Measurements from ENCODE around the gene OR10AD1.

The OR10AD1 gene

GRCh38 chr12:48197971-48198671 is 5.0 kb downstream of the OR10AD1 start:
- TF ChIP-seq, protein P1, sequence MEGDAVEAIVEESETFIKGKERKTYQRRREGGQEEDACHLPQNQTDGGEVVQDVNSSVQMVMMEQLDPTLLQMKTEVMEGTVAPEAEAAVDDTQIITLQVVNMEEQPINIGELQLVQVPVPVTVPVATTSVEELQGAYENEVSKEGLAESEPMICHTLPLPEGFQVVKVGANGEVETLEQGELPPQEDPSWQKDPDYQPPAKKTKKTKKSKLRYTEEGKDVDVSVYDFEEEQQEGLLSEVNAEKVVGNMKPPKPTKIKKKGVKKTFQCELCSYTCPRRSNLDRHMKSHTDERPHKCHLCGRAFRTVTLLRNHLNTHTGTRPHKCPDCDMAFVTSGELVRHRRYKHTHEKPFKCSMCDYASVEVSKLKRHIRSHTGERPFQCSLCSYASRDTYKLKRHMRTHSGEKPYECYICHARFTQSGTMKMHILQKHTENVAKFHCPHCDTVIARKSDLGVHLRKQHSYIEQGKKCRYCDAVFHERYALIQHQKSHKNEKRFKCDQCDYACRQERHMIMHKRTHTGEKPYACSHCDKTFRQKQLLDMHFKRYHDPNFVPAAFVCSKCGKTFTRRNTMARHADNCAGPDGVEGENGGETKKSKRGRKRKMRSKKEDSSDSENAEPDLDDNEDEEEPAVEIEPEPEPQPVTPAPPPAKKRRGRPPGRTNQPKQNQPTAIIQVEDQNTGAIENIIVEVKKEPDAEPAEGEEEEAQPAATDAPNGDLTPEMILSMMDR (IDR thresholded peaks at IDR 0.05; ENCODE audit: low read depth, low read length, poor library complexity, severe bottlenecking) = no peak
- no peaks in the 10 kb centered on the region for H3F3A ChIP-seq (ENCODE audit: control insufficient read depth, insufficient read depth)
- peak overlapping the region; percentile 65 for H3K27ac ChIP-seq (ENCODE audit: low read depth, low read length)
- no peaks in the 10 kb centered on the region for H4K20me1 ChIP-seq (ENCODE audit: control insufficient read depth, insufficient read depth, low read depth, low read length)
- H3K4me2 ChIP-seq (ENCODE audit: low read length) = peak overlapping the region; percentile 94
- H3K9me3 ChIP-seq (ENCODE audit: control insufficient read depth, insufficient read depth, low read length) = no peaks in the 10 kb centered on the region
- H3K4me3 ChIP-seq (ENCODE audit: low read length) = peak overlapping the region; percentile 92
- peaks cover 11% of the 10 kb centered on the region; the same call in 1 of the 2 replicates for H3K27me3 ChIP-seq (ENCODE audit: control insufficient read depth, low read length)
- no peaks in the 10 kb centered on the region for H3K36me3 ChIP-seq (ENCODE audit: control insufficient read depth, low read length)
- H3K4me1 ChIP-seq (ENCODE audit: control insufficient read depth, low read length) = peaks cover 23% of the 10 kb centered on the region
- H3K9me2 ChIP-seq (replicated peaks; ENCODE audit: control insufficient read depth, low read length) = no peaks in the 10 kb centered on the region
- peaks cover 6% of the 10 kb centered on the region for H3K79me2 ChIP-seq (ENCODE audit: control insufficient read depth, low read length)

- H3K27ac ChIP-seq (ENCODE audit: low read depth, low read length) = peak overlapping the region; percentile 65
- H3F3A ChIP-seq (ENCODE audit: control insufficient read depth, insufficient read depth) = no peaks in the 10 kb centered on the region
- no peaks in the 10 kb centered on the region for H4K20me1 ChIP-seq (ENCODE audit: control insufficient read depth, insufficient read depth, low read depth, low read length)
- peaks cover 23% of the 10 kb centered on the region for H3K4me1 ChIP-seq (ENCODE audit: control insufficient read depth, low read length)
- no peak for TF ChIP-seq EZH2phosphoT487 (IDR thresholded peaks at IDR 0.05; ENCODE audit: borderline replicate concordance, low read length)
- TF ChIP-seq, protein P1 (IDR thresholded peaks at IDR 0.05; ENCODE audit: low read depth, low read length, poor library complexity, severe bottlenecking) = peak; percentile 80
- no peaks in the 10 kb centered on the region for H3K36me3 ChIP-seq (ENCODE audit: control insufficient read depth, low read length)
- peaks cover 11% of the 10 kb centered on the region; the same call in 1 of the 2 replicates for H3K27me3 ChIP-seq (ENCODE audit: control insufficient read depth, low read length)
- H3K4me2 ChIP-seq (ENCODE audit: low read length) = peak overlapping the region; percentile 94
- no peaks in the 10 kb centered on the region for H3K9me2 ChIP-seq (replicated peaks; ENCODE audit: control insufficient read depth, low read length)
- peaks cover 6% of the 10 kb centered on the region for H3K79me2 ChIP-seq (ENCODE audit: control insufficient read depth, low read length)
- peak overlapping the region; percentile 92 for H3K4me3 ChIP-seq (ENCODE audit: low read length)
- no peaks in the 10 kb centered on the region for H3K9me3 ChIP-seq (ENCODE audit: control insufficient read depth, insufficient read depth, low read length)
Measured at GRCh38 chr12:48197549-48197970, 5.5 kb downstream of the OR10AD1 start.

GRCh38 chr12:48194799-48195201 is 8.3 kb downstream of the OR10AD1 start:
- peaks cover 23% of the 10 kb centered on the region for H3K4me1 ChIP-seq (ENCODE audit: control insufficient read depth, low read length)
- no peak for TF ChIP-seq EZH2phosphoT487 (IDR thresholded peaks at IDR 0.05; ENCODE audit: borderline replicate concordance, low read length)
- TF ChIP-seq, protein P1 (IDR thresholded peaks at IDR 0.05; ENCODE audit: low read depth, low read length, poor library complexity, severe bottlenecking) = no peak
- no peak overlapping the region for H3K4me3 ChIP-seq (ENCODE audit: low read length)
- H3K27me3 ChIP-seq (ENCODE audit: control insufficient read depth, low read length) = peaks cover 23% of the 10 kb centered on the region
- peaks cover 6% of the 10 kb centered on the region for H3K79me2 ChIP-seq (ENCODE audit: control insufficient read depth, low read length)
- no peaks in the 10 kb centered on the region for H3K36me3 ChIP-seq (ENCODE audit: control insufficient read depth, low read length)
- no peaks in the 10 kb centered on the region for H3K9me3 ChIP-seq (ENCODE audit: control insufficient read depth, insufficient read depth, low read length)
- no peaks in the 10 kb centered on the region for H3F3A ChIP-seq (ENCODE audit: control insufficient read depth, insufficient read depth)
- no peaks in the 10 kb centered on the region for H3K9me2 ChIP-seq (replicated peaks; ENCODE audit: control insufficient read depth, low read length)
- H4K20me1 ChIP-seq (ENCODE audit: control insufficient read depth, insufficient read depth, low read depth, low read length) = no peaks in the 10 kb centered on the region
- no peak overlapping the region for H3K4me2 ChIP-seq (ENCODE audit: low read length)
- no peak overlapping the region for H3K27ac ChIP-seq (ENCODE audit: low read depth, low read length)
